B cell (primary cell): Measurements from ENCODE around the gene ABHD16A. TPM values are rescaled to one million over a fixed set of nuclear protein-coding genes. Genes with fewer than 3 reads are reported as not detected.

ENCODE experiments used
- ATAC-seq: fragments of 200-7000 bp; cut with Tn5 transposase; one replicate; pipeline ENCODE4 v1.10.0; 2021; ENCODE audit warnings: low read depth, mild to moderate bottlenecking, moderate number of reproducible peaks, moderate library complexity
- CTCF ChIA-PET: fragments of 350-600 bp; sonication (Branson Sonifier 250); formaldehyde crosslinking; loops from one replicate; lab custom pipeline; 2021; ENCODE audit warnings: antibody characterized with exemption, inconsistent platforms; lab: Charles Lee
- POLR2A ChIA-PET: fragments of 350-600 bp; sonication (Branson Sonifier 250); formaldehyde crosslinking; loops from one replicate; lab custom pipeline; 2021; ENCODE audit warnings: antibody characterized with exemption; lab: Charles Lee
- DNase-seq: peaks from one replicate; pipeline ENCODE4 v3.0.0; 2013
- H2AFZ ChIP-seq: 2 replicates; pipeline ENCODE4 v1.6.1; 2012; ENCODE audit warnings: mild to moderate bottlenecking, low read depth, low read length; ENCODE audit not compliant: insufficient read depth, poor library complexity, severe bottlenecking
- H3K27ac ChIP-seq, 2 donors: 1 replicate in 1 of 2; 2 replicates in 1 of 2; pipeline ENCODE4 v1.5.1; 2012 to 2013; ENCODE audit warnings: low read length in 2 of 2, mild to moderate bottlenecking in 2 of 2, moderate library complexity in 1 of 2
- H3K27me3 ChIP-seq, 4 experiments: fragments of 200-600 bp in 1 of 4; sonication (generic) in 1 of 4; replicated peaks in 1 of 4; 1 replicate in 2 of 4; 2 replicates in 2 of 4; pipeline versions ENCODE4 v1.6.1 to v1.7.0; 2013 to 2016; ENCODE audit warnings: low read length in 3 of 4, mild to moderate bottlenecking in 2 of 4, mixed read lengths in 1 of 4, moderate library complexity in 1 of 4; ENCODE audit not compliant: insufficient read depth in 4 of 4, control insufficient read depth in 3 of 4; ENCODE audit errors: control extremely low read depth in 1 of 4
- H3K36me3 ChIP-seq, 2 experiments: replicated peaks in 1 of 2; 1 replicate in 1 of 2; 2 replicates in 1 of 2; pipeline versions ENCODE4 v1.6.1 to v1.7.1; 2013; ENCODE audit warnings: low read length in 1 of 2; ENCODE audit not compliant: insufficient read depth in 2 of 2, control insufficient read depth in 1 of 2; ENCODE audit errors: control extremely low read depth in 1 of 2, extremely low read depth in 1 of 2
- H3K4me1 ChIP-seq, 2 donors: fragments of 200-600 bp in 1 of 2; sonication (generic) in 1 of 2; 1 replicate in 1 of 2; 2 replicates in 1 of 2; pipeline versions ENCODE4 v1.5.1 to v1.6.1; 2013 to 2017; ENCODE audit warnings: low read length in 2 of 2; ENCODE audit not compliant: control insufficient read depth in 2 of 2, insufficient read depth in 2 of 2
- H3K4me2 ChIP-seq: replicated peaks from 2 replicates; pipeline ENCODE3; 2012; ENCODE audit warnings: mild to moderate bottlenecking, low read depth, low read length; ENCODE audit not compliant: poor library complexity, severe bottlenecking
- H3K4me3 ChIP-seq, 5 experiments: fragments of 200-600 bp in 1 of 5; sonication (generic) in 1 of 5; 1 replicate in 3 of 5; 2 replicates in 2 of 5; pipeline versions ENCODE4 v1.5.1 to v1.7.0; 2011 to 2016; ENCODE audit warnings: low read length in 4 of 5, mild to moderate bottlenecking in 4 of 5, low read depth in 2 of 5, control low read depth in 1 of 5, moderate library complexity in 1 of 5; ENCODE audit not compliant: insufficient read depth in 1 of 5; ENCODE audit errors: control extremely low read depth in 1 of 5, extremely low read depth in 1 of 5
- H3K79me2 ChIP-seq: fragments of 200-600 bp; sonication (generic); one replicate; pipeline ENCODE4 v1.6.0; 2016; ENCODE audit warnings: low read length; ENCODE audit not compliant: control insufficient read depth, insufficient read depth
- H3K9ac ChIP-seq: fragments of 200-600 bp; sonication (generic); 2 replicates; pipeline ENCODE4 v1.6.1; 2017; ENCODE audit warnings: mild to moderate bottlenecking, low read length, moderate library complexity
- H3K9me3 ChIP-seq, 3 donors: one replicate each; pipeline versions ENCODE4 v1.6.1 to v1.7.1; 2013; ENCODE audit warnings: low read length in 2 of 3; ENCODE audit not compliant: control insufficient read depth in 2 of 3, insufficient read depth in 1 of 3; ENCODE audit errors: control extremely low read depth in 1 of 3
- H4K20me1 ChIP-seq: 2 replicates; pipeline ENCODE4 v1.6.0; 2012; ENCODE audit warnings: mild to moderate bottlenecking, low read length; ENCODE audit not compliant: insufficient read depth, control insufficient read depth, poor library complexity, severe bottlenecking
- H3K27ac Mint-ChIP-seq: one replicate; pipeline ENCODE4 v1.8.0; 2021; ENCODE audit warnings: mixed read lengths
- H3K27me3 Mint-ChIP-seq: one replicate; pipeline ENCODE4 v1.8.0; 2021; ENCODE audit warnings: mixed read lengths
- H3K4me1 Mint-ChIP-seq: one replicate; pipeline ENCODE4 v1.8.0; 2021; ENCODE audit warnings: mixed read lengths
- H3K4me3 Mint-ChIP-seq: one replicate; pipeline ENCODE4 v1.8.0; 2021; ENCODE audit warnings: mixed read lengths
- H3K9me3 Mint-ChIP-seq: one replicate; pipeline ENCODE4 v1.8.0; 2022; ENCODE audit warnings: mixed read lengths; ENCODE audit not compliant: insufficient read depth
- EZH2 ChIP-seq: IDR thresholded peaks from 2 replicates; pipeline ENCODE4 v1.6.1; 2012; ENCODE audit warnings: borderline replicate concordance, low read depth, mild to moderate bottlenecking, moderate library complexity, low read length; ENCODE audit not compliant: insufficient read depth, poor library complexity, severe bottlenecking
- WGBS: methylation state at CpG from one replicate; pipeline ENCODE4 v1.1.5; 2013; ENCODE audit warnings: missing lambda C conversion rate; ENCODE audit not compliant: insufficient coverage; 5-methylcytosine and 5-hydroxymethylcytosine counted together
- intact Hi-C: fragments of 100-400 bp; cut with micrococcal nuclease; formaldehyde crosslinking; loops from one replicate; pipeline ENCODE4 v1.10.0; 2022
- polyA plus RNA-seq: library from polyadenylated mRNA; depleted of rRNA; stranded (reverse); fragments of >200 nt; gene quantifications from 2 replicates; pipeline ENCODE4 v1.2.3, GENCODE V29; 2012
- total RNA-seq, 2 donors: library from RNA; stranded (reverse); fragments of 120-200 nt in 1 of 2; gene quantifications; 1 replicate in 1 of 2; 2 replicates in 1 of 2; pipeline versions ENCODE4 v1.2.3 to v1.2.4, GENCODE V29; 2013 to 2022
- TF ChIP-seq, protein P1 (sequence below): fragments of 200-600 bp; IDR thresholded peaks from one replicate; pipeline ENCODE4 v1.8.0; 2022; ENCODE audit warnings: antibody characterized with exemption, mild to moderate bottlenecking

Gene ABHD16A
- total and polyA plus RNA-seq, 2 donors (not counting 1 experiment from before 2014, with no cell fraction given): 78.3 to 97.5 TPM

DNA sequence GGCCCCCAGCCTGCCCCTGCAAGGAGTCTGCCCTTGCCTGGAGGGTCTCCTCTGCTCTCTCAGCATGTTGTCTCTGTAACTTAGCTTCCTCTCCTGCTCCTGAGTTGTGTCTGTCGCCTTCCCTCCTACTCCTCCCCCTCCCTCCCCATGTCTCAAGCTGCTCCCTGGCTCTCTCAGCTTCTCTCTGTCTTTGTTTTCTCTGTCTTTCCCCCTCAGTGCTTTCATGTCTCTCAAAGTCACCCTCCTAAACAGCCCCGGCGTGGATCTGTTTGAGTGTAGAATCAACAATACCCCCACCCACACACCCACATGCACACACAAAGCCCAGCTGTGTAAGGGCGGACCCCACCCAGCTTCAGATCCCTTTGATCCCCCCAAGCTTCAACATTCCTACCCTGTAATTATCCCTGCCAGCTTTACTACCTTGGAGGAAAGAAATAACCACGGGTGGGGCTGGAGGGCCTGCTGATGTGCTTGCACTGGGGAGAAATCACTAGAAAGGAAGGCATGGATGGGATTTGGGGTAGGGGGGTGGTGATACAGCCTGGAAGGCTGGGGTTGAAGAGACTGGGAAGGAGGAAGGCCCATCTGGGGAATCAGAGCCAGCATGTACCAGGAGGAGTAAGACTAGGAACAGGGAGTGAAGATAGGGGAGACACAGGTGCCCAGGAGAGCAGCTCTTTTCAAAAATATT, 11.0 kb upstream of the ABHD16A start:
- H3K9me3 ChIP-seq: no peaks in the 10 kb centered on the region
- CTCF ChIA-PET: interaction anchor here (1.8 to 3.3 kb wide), 2 partner anchors 55 to 100 kb away, joined by 3 to 10 read pairs; no protein-coding TSS in a partner anchor
- H3K27ac ChIP-seq: no peak overlapping the region
- H3K4me3 ChIP-seq: no peak overlapping the region
- H3K27ac Mint-ChIP-seq: no peak overlapping the region
- peaks cover 3% of the 10 kb centered on the region for H3K27me3 Mint-ChIP-seq
- H3K9me3 Mint-ChIP-seq: no peaks in the 10 kb centered on the region
- no peak overlapping the region for H3K4me2 ChIP-seq
- H4K20me1 ChIP-seq: no peaks in the 10 kb centered on the region
- no peak overlapping the region for H3K4me3 Mint-ChIP-seq
- 78% methylated on average over 4 of the region's 5 CpGs for WGBS
- peaks cover 10 to 16% of the 10 kb centered on the region in 2 donors for H3K4me1 ChIP-seq
- H3K27me3 ChIP-seq: peaks cover 0 to 6% (median 0%) of the 10 kb centered on the region in 4 experiments
- H2AFZ ChIP-seq: no peak overlapping the region
- ATAC-seq (no peak), DNase-seq (no peak)
- TF ChIP-seq, protein P1, sequence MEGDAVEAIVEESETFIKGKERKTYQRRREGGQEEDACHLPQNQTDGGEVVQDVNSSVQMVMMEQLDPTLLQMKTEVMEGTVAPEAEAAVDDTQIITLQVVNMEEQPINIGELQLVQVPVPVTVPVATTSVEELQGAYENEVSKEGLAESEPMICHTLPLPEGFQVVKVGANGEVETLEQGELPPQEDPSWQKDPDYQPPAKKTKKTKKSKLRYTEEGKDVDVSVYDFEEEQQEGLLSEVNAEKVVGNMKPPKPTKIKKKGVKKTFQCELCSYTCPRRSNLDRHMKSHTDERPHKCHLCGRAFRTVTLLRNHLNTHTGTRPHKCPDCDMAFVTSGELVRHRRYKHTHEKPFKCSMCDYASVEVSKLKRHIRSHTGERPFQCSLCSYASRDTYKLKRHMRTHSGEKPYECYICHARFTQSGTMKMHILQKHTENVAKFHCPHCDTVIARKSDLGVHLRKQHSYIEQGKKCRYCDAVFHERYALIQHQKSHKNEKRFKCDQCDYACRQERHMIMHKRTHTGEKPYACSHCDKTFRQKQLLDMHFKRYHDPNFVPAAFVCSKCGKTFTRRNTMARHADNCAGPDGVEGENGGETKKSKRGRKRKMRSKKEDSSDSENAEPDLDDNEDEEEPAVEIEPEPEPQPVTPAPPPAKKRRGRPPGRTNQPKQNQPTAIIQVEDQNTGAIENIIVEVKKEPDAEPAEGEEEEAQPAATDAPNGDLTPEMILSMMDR: no peak
- TF ChIP-seq EZH2: no peak
- H3K9ac ChIP-seq: no peak overlapping the region
- peaks cover 14% of the 10 kb centered on the region for H3K4me1 Mint-ChIP-seq
- no peaks in the 10 kb centered on the region for H3K79me2 ChIP-seq
- H3K36me3 ChIP-seq: no peaks in the 10 kb centered on the region
- intact Hi-C loops: no loop called here
- POLR2A ChIA-PET: no interaction called here

DNA sequence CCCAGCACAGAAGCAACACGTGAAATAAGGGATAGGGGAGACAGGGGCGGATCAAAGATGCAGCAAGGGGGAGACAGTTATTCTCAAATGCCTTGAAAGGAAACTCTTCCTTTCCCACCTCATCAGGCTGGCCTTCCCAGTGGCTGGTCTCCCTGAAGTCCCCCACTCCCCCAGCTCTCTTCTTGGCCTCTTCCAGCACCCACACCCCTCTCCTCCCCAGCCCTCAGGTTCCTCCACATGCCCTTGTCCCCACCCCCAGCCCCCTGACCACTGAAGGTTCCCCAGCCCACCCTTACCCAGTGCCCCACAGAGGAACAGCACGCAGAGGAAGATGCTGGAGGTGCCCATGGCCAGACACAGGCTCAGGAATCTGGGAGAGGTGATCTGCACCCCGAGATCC, 10.3 kb upstream of the ABHD16A start:
- no peaks in the 10 kb centered on the region for H3K79me2 ChIP-seq
- H3K4me1 ChIP-seq: peaks cover 10 to 16% of the 10 kb centered on the region in 2 donors
- no peak overlapping the region for H3K27ac Mint-ChIP-seq
- no peak overlapping the region for H2AFZ ChIP-seq
- H3K27me3 ChIP-seq: peaks cover 0 to 6% (median 0%) of the 10 kb centered on the region in 4 experiments
- 84% methylated on average over 4 of the region's 4 CpGs for WGBS
- ATAC-seq: no peak
- DNase-seq: no peak
- no peaks in the 10 kb centered on the region for H3K9me3 ChIP-seq
- no peaks in the 10 kb centered on the region for H4K20me1 ChIP-seq
- H3K9ac ChIP-seq: no peak overlapping the region
- H3K27ac ChIP-seq: no peak overlapping the region
- intact Hi-C loops: no loop called here
- H3K36me3 ChIP-seq: no peaks in the 10 kb centered on the region
- POLR2A ChIA-PET: no interaction called here
- peaks cover 14% of the 10 kb centered on the region for H3K4me1 Mint-ChIP-seq
- TF ChIP-seq, protein P1: no peak
- TF ChIP-seq EZH2: no peak
- no peak overlapping the region for H3K4me3 ChIP-seq
- H3K27me3 Mint-ChIP-seq: peaks cover 3% of the 10 kb centered on the region
- CTCF ChIA-PET: interaction anchor here (1.8 to 3.3 kb wide), 2 partner anchors 56 to 101 kb away, joined by 3 to 10 read pairs; no protein-coding TSS in a partner anchor
- no peak overlapping the region for H3K4me3 Mint-ChIP-seq
- H3K4me2 ChIP-seq: no peak overlapping the region
- H3K9me3 Mint-ChIP-seq: no peaks in the 10 kb centered on the region
